Activated T-cell treated with anti-CD3 and anti-CD28 coated beads for 4 hours (primary cell): ENCODE data around the gene DIPK1B.
A peak's percentile ranks its signal among the peaks of the same experiment; 100 is the strongest.

Experiments
- DNase-seq: peaks from one replicate; pipeline ENCODE4 v3.0.0-alpha.2; 2020

The DIPK1B gene

GRCh38 chr9:136686794-136687711 lies 25.3 kb upstream of the DIPK1B start, which contains the start of gene AGPAT2:
Gene AGPAT2, minus strand, starts transcription at chr9:136687457. Its CDS starts 100 bp downstream, at chr9:136687357.
- peak; percentile 53 for DNase-seq

- no peak for DNase-seq
These were observed 24.6 kb upstream of the DIPK1B start for GRCh38 chr9:136687721-136688223.

GRCh38 chr9:136688274-136689107 lies 23.9 kb upstream of the DIPK1B start:
- no peak for DNase-seq

- DNase-seq = no peak
These were observed 23.3 kb upstream of the DIPK1B start for GRCh38 chr9:136689108-136689460.

- no peak for DNase-seq
These were observed 22.1 kb upstream of the DIPK1B start for GRCh38 chr9:136690104-136690805.

- DNase-seq = no peak
These were observed 21.5 kb upstream of the DIPK1B start for GRCh38 chr9:136690806-136691261.

- DNase-seq = no peak
These were observed 20.8 kb upstream of the DIPK1B start for GRCh38 chr9:136691316-136692184.

- DNase-seq = no peak
These were observed 19.9 kb upstream of the DIPK1B start for GRCh38 chr9:136692185-136693134.

- DNase-seq = no peak
These were observed 19.3 kb upstream of the DIPK1B start for GRCh38 chr9:136693135-136693489.

GRCh38 chr9:136693490-136694162 lies 18.7 kb upstream of the DIPK1B start:
- no peak for DNase-seq

- no peak for DNase-seq
These were observed 18.1 kb upstream of the DIPK1B start for GRCh38 chr9:136694163-136694871.

GRCh38 chr9:136694872-136695247 lies 17.5 kb upstream of the DIPK1B start:
- no peak for DNase-seq

- DNase-seq = no peak
These were observed 16.9 kb upstream of the DIPK1B start for GRCh38 chr9:136695435-136695895.

- DNase-seq = no peak
These were observed 16.4 kb upstream of the DIPK1B start for GRCh38 chr9:136695955-136696354.

- DNase-seq = no peak
These were observed 15.9 kb upstream of the DIPK1B start for GRCh38 chr9:136696502-136696901.

GRCh38 chr9:136697146-136697820 lies 15.1 kb upstream of the DIPK1B start:
- no peak for DNase-seq

- DNase-seq = no peak
These were observed 14.4 kb upstream of the DIPK1B start for GRCh38 chr9:136697821-136698526.

- DNase-seq = no peak
These were observed 13.6 kb upstream of the DIPK1B start for GRCh38 chr9:136698635-136699246.
